ENCODE data around the gene AKT3. TPM values are rescaled to one million over a fixed set of nuclear protein-coding genes. Genes with fewer than 3 reads are reported as not detected.

The AKT3 gene
- polyA plus RNA-seq, 3 donors, result 0.81 to 1.7 (median 1.4) TPM

DNA sequence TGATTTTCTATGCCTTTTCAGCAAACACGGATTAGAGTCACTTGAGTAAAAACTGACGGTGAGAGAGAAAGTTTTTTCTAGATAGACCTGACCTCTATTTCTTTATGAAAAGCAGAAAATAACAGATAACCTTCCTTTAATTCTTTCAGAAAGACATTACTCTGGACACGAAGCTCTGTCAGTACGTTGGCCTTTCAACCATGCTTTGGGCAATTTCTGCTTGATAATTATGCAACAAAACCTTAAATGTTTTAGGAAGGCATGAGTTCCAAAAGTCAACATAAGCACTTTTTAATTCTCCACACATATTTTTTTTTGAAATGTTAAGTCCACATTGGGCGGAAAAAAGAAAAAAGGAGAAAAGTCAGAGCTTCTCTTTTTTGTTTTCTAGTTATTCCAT, 137.8 kb downstream of the AKT3 start:
- peaks cover 3% of the 10 kb centered on the region in 2 donors for H3K36me3 Mint-ChIP-seq
- no CpG with 5 or more reads among the region's 5 CpGs for WGBS (ENCODE audit: insufficient coverage)
- intact Hi-C loops (cut with micrococcal nuclease), result loop anchor here in 1 of 2 donors (5.0 kb wide), 1 partner anchor 35 kb away; no protein-coding TSS in a partner anchor
- TF ChIP-seq, protein P1, sequence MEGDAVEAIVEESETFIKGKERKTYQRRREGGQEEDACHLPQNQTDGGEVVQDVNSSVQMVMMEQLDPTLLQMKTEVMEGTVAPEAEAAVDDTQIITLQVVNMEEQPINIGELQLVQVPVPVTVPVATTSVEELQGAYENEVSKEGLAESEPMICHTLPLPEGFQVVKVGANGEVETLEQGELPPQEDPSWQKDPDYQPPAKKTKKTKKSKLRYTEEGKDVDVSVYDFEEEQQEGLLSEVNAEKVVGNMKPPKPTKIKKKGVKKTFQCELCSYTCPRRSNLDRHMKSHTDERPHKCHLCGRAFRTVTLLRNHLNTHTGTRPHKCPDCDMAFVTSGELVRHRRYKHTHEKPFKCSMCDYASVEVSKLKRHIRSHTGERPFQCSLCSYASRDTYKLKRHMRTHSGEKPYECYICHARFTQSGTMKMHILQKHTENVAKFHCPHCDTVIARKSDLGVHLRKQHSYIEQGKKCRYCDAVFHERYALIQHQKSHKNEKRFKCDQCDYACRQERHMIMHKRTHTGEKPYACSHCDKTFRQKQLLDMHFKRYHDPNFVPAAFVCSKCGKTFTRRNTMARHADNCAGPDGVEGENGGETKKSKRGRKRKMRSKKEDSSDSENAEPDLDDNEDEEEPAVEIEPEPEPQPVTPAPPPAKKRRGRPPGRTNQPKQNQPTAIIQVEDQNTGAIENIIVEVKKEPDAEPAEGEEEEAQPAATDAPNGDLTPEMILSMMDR (IDR thresholded peaks at IDR 0.05), result no peak
- DNase-seq, result no peak
- Histone ChIP-seq H3K9ac (ENCODE audit: insufficient read depth, low read length, poor library complexity, severe bottlenecking) (no peak overlapping the region), H3K27me3 (ENCODE audit: control insufficient read depth in 2 of 2, insufficient read depth in 2 of 2, low read length in 2 of 2) (no peaks in the 10 kb centered on the region), H3K4me2 (replicated peaks; ENCODE audit: extremely low read depth, low read length, poor library complexity, severe bottlenecking) (peak overlapping the region; percentile 59), H4K20me1 (ENCODE audit: insufficient read depth, low read length) (no peaks in the 10 kb centered on the region), H3K4me1 (ENCODE audit: control insufficient read depth in 1 of 2, insufficient read depth in 2 of 2, low read length in 2 of 2) (peaks cover 10 to 55% of the 10 kb centered on the region in 2 donors), H3K36me3 (replicated peaks in 1 of 2; ENCODE audit: control insufficient read depth in 1 of 2, insufficient read depth in 2 of 2, low read length in 2 of 2) (no peaks in the 10 kb centered on the region), H3K4me3 (replicated peaks in 1 of 3; ENCODE audit: low read depth in 2 of 3, low read length in 3 of 3) (no peak overlapping the region), H2AFZ (ENCODE audit: insufficient read depth, low read depth, low read length, poor library complexity, severe bottlenecking) (peak overlapping the region; percentile 27), H3K79me2 (ENCODE audit: insufficient read depth, low read length) (peaks cover 23% of the 10 kb centered on the region), H3K9me3 (replicated peaks in 1 of 2; ENCODE audit: control insufficient read depth in 1 of 2, insufficient read depth in 1 of 2, low read length in 2 of 2) (no peaks in the 10 kb centered on the region), H3K27ac (ENCODE audit: low read depth in 1 of 2, low read length in 2 of 2) (peak overlapping the region in 1 of 2 donors; percentile 72)
- peaks cover 0 to 6% (median 0%) of the 10 kb centered on the region in 7 donors for H3K9me3 Mint-ChIP-seq
- H3K27me3 Mint-ChIP-seq (ENCODE audit: low read depth in 3 of 3), result no peaks in the 10 kb centered on the region
- peak overlapping the region in 3 of 7 donors; percentile 43 to 67 (median 63) for H3K27ac Mint-ChIP-seq
- H3K4me3 Mint-ChIP-seq, result no peak overlapping the region
- H3K4me1 Mint-ChIP-seq, result peaks cover 49% of the 10 kb centered on the region

GRCh38 chr1:243710467-243710866, 139.6 kb downstream of the AKT3 start:
- no peak overlapping the region for H3K9ac ChIP-seq (ENCODE audit: insufficient read depth, low read length, poor library complexity, severe bottlenecking)
- peak overlapping the region in 1 of 2 donors; percentile 30 for H3K27ac ChIP-seq (ENCODE audit: low read depth in 1 of 2, low read length in 2 of 2)
- peak in 2 of 3 donors; percentile 20 to 61 for DNase-seq
- peaks cover 10% of the 10 kb centered on the region for H3K79me2 ChIP-seq (ENCODE audit: insufficient read depth, low read length)
- TF ChIP-seq, protein P1 (IDR thresholded peaks at IDR 0.05), result no peak
- H3K4me2 ChIP-seq (replicated peaks; ENCODE audit: extremely low read depth, low read length, poor library complexity, severe bottlenecking), result no peak overlapping the region
- H3K27me3 Mint-ChIP-seq (ENCODE audit: low read depth in 3 of 3), result no peaks in the 10 kb centered on the region
- H2AFZ ChIP-seq (ENCODE audit: insufficient read depth, low read depth, low read length, poor library complexity, severe bottlenecking), result no peak overlapping the region
- H3K36me3 Mint-ChIP-seq, result peaks cover 3% of the 10 kb centered on the region in 2 donors
- no peaks in the 10 kb centered on the region for H3K9me3 ChIP-seq (replicated peaks in 1 of 2; ENCODE audit: control insufficient read depth in 1 of 2, insufficient read depth in 1 of 2, low read length in 2 of 2)
- no peak overlapping the region for H3K4me3 ChIP-seq (replicated peaks in 1 of 3; ENCODE audit: low read depth in 2 of 3, low read length in 3 of 3)
- intact Hi-C loops (cut with micrococcal nuclease), result loop anchor here (2.0 to 5.0 kb wide), 2 partner anchors 36 to 37 kb away; no protein-coding TSS in a partner anchor
- no peaks in the 10 kb centered on the region for H4K20me1 ChIP-seq (ENCODE audit: insufficient read depth, low read length)
- peaks cover 0 to 6% (median 0%) of the 10 kb centered on the region in 7 donors for H3K9me3 Mint-ChIP-seq
- no peaks in the 10 kb centered on the region for H3K36me3 ChIP-seq (replicated peaks in 1 of 2; ENCODE audit: control insufficient read depth in 1 of 2, insufficient read depth in 2 of 2, low read length in 2 of 2)
- peak overlapping the region in 6 of 7 donors; percentile 2 to 78 (median 66) for H3K27ac Mint-ChIP-seq
- H3K4me1 ChIP-seq (ENCODE audit: control insufficient read depth in 1 of 2, insufficient read depth in 2 of 2, low read length in 2 of 2), result peaks cover 10 to 46% of the 10 kb centered on the region in 2 donors
- no CpG with 5 or more reads among the region's 4 CpGs for WGBS (ENCODE audit: insufficient coverage)
- no peaks in the 10 kb centered on the region for H3K27me3 ChIP-seq (ENCODE audit: control insufficient read depth in 2 of 2, insufficient read depth in 2 of 2, low read length in 2 of 2)
- peaks cover 44% of the 10 kb centered on the region for H3K4me1 Mint-ChIP-seq
- no peak overlapping the region for H3K4me3 Mint-ChIP-seq

Data from CD14-positive monocyte (primary cell).